GM13976 (cell line): ENCODE results near the gene CD1B.
"Not testable (repeated sequence)": the region's sequence is repeated elsewhere in the genome, so short reads cannot be mapped to it uniquely, and the experiment has no call there.

ENCODE experiments used
- DNase-seq: peaks from one replicate; pipeline ENCODE4 v3.0.0; 2012; ENCODE audit warnings: low spot score
- CTCF ChIP-seq: IDR thresholded peaks from 2 replicates; pipeline ENCODE4 v1.5.1; 2012; ENCODE audit warnings: borderline replicate concordance, mild to moderate bottlenecking; ENCODE audit not compliant: insufficient read depth; ENCODE audit errors: extremely low read depth, missing control alignments, control extremely low read depth
- in situ Hi-C: fragments of 300-500 bp; cut with MboI; formaldehyde crosslinking; loops from one replicate; pipeline ENCODE4 v1.12.0; 2022; ENCODE audit warnings: low sequenced_read_pairs, mixed read lengths, inconsistent platforms; ENCODE audit not compliant: unreplicated experiment

The CD1B gene

DNA sequence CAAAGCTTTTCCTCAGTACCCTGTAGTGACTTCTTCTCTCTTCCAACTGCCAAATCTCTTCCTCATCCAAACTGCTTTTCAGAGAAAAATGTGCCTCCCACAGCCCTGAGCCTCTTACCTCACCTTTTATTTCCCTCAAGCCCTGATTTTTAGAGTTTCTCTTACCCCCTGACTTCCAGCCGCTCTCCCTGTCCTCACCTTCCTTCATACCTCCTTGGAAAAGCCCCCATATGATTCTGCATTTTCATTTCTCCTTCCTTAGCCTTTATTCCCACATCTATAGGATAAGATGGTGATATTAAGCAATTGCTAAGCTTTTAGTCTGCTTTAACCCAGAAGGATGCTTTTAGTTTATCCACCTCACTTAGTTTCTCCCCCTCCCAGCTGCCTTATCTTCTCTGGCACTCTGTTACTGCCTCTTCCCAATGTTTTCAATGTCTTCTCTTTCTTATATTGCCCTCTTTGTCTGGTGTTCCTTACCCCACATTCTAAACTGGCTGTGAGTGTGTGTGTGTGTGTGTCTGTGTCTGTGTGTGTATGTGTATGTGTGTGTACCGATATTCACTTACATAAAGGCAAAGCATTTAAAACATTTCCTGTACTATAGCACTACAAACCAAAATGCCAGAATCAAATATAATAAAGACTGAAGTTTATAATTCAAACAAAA lies at the start of gene CD1B:
Gene CD1B, minus strand, starts transcription at position 51 of the 670 bp plus-strand sequence. CDS start 108 bp downstream, outside the sequence.
- DNase-seq: no peak
- no peak for TF ChIP-seq CTCF
- in situ Hi-C loops: no loop called here

GRCh38 chr1:158374860-158375259 lies 43.5 kb upstream of the CD1B start:
- DNase-seq: no peak
- TF ChIP-seq CTCF: no peak

GRCh38 chr1:158374101-158374500 lies 42.8 kb upstream of the CD1B start:
- in situ Hi-C loops, DNase-seq: not testable (repeated sequence)

More at GRCh38 chr1:158374860-158375259, 43.5 kb upstream of the CD1B start:
- in situ Hi-C loops: no loop called here

DNA sequence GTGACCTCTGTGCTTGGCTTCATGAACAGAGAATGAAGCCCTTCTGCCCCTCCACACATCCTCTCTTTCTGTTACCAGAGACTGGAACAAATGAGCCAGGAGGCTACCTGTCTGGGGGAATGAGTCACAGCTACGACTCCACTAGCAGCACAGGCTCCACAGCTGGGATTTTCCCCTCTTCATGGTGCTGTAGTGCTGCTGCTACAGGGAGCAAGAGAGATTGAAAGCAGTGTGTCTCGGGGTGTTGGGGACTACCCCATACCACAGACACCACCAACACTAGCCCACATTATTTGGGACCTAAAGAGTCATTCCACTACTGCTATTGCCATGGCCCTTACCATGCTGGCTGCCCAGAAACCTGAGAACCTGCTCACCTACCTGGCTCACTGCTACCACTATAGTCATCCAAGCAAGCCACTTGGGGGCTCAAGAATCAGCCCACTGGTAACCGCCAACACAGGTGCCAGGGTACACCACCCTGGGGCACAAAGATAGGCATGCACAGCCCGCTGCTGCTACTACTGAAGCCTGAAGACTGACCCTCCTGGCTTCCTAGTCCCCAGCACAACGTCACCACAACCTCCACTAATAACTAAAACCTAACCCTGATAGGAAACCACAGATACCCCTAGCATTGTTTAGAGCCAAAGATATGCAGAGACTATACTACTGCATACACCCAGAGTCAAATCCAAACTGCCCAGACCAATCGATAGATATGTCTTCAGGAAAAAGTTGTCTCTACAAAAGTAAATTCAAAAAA lies 40.0 kb upstream of the CD1B start:
- in situ Hi-C loops: no loop called here
- no peak for TF ChIP-seq CTCF
- no peak for DNase-seq

GRCh38 chr1:158366783-158367182 lies 35.5 kb upstream of the CD1B start:
- in situ Hi-C loops: no loop called here
- TF ChIP-seq CTCF: no peak
- no peak for DNase-seq

DNA sequence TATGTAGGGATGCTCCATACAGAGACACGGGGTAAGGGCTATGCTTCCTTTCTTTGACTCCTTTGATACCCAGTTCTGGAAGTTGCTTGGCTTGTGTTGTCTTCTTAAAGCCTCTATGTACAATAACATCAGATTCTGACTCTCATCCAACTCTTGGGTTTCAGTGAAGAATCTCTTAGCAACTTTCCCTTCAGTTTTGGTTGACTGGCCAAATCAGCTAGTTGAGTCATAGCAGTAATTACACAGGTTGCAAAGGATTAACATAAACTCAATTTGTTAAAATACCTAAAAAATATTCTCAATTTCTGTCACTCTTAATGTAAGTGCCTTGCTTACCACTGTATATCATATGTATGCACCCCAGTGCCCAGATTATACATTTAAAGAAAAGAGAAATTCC lies 31.6 kb upstream of the CD1B start:
- no peak for DNase-seq
- in situ Hi-C loops: no loop called here
- TF ChIP-seq CTCF: no peak

GRCh38 chr1:158362482-158362881 lies 31.2 kb upstream of the CD1B start:
- TF ChIP-seq CTCF: no peak
- DNase-seq: no peak
- in situ Hi-C loops: no loop called here
